Spinal cord (tissue), 10 donors: ENCODE measurements around the gene PFKFB1. TPM values are rescaled to one million over a fixed set of nuclear protein-coding genes. Genes with fewer than 3 reads are reported as not detected.

ENCODE experiments used
- DNase-seq, 6 donors: peaks; one replicate each; pipeline versions ENCODE4 v3.0.0 to v3.0.0-alpha.2; 2013 to 2015; ENCODE audit warnings: low spot score in 6 of 6, low read depth in 4 of 6
- H3K27ac ChIP-seq: one replicate; pipeline ENCODE4 v1.5.1; 2013; ENCODE audit warnings: low read depth, low read length, control low read depth
- H3K27me3 ChIP-seq: one replicate; pipeline ENCODE4 v1.6.1; 2013; ENCODE audit warnings: low read length; ENCODE audit not compliant: control insufficient read depth, insufficient read depth
- H3K36me3 ChIP-seq: one replicate; pipeline ENCODE4 v1.6.1; 2013; ENCODE audit warnings: low read length; ENCODE audit not compliant: control insufficient read depth, insufficient read depth
- H3K4me1 ChIP-seq: one replicate; pipeline ENCODE4 v1.6.1; 2013; ENCODE audit warnings: low read length; ENCODE audit not compliant: control insufficient read depth, insufficient read depth
- H3K4me3 ChIP-seq: one replicate; pipeline ENCODE4 v1.5.1; 2013; ENCODE audit warnings: low read depth, low read length, control low read depth
- H3K9me3 ChIP-seq: one replicate; pipeline ENCODE4 v1.6.1; 2013; ENCODE audit warnings: low read length; ENCODE audit not compliant: control insufficient read depth, insufficient read depth
- WGBS: methylation state at CpG from one replicate; pipeline ENCODE4 v1.1.5; 2013; ENCODE audit warnings: missing lambda C conversion rate; ENCODE audit not compliant: insufficient coverage; 5-methylcytosine and 5-hydroxymethylcytosine counted together
- polyA plus RNA-seq, 2 donors: library from polyadenylated mRNA; unstranded; fragments of 120-200 nt; gene quantifications; one replicate each; pipeline ENCODE4 v1.2.1, GENCODE V29; 2013; ENCODE audit not compliant: insufficient read length in 2 of 2
- total RNA-seq, 2 donors: library from RNA; depleted of rRNA in 1 of 2; stranded (reverse); fragments of 120-200 nt in 1 of 2; fragments of >200 nt in 1 of 2; gene quantifications; one replicate each; pipeline versions ENCODE4 v1.2.3 to v1.2.4, GENCODE V29; 2013 to 2014
- donor health status: healthy.

PFKFB1 gene
- total and polyA plus RNA-seq, 4 donors = 0.20 to 1.1 (median 0.63) TPM

- no peaks in the 10 kb centered on the region for H3K9me3 ChIP-seq
- peak in 1 of 6 donors; percentile 2 for DNase-seq
Measured at GRCh38 chrX:54950730-54951375, 43.1 kb downstream of the PFKFB1 start.

GRCh38 chrX:54945224-54945623 is 48.8 kb downstream of the PFKFB1 start:
- Histone ChIP-seq H3K9me3 (no peaks in the 10 kb centered on the region), H3K27ac (no peak overlapping the region), H3K4me1 (no peaks in the 10 kb centered on the region), H3K27me3 (no peaks in the 10 kb centered on the region), H3K36me3 (no peaks in the 10 kb centered on the region), H3K4me3 (no peak overlapping the region)
- WGBS = 77% methylated on average over 3 of the region's 6 CpGs
- DNase-seq = no peak

More at GRCh38 chrX:54950730-54951375, 43.1 kb downstream of the PFKFB1 start:
- no peaks in the 10 kb centered on the region for H3K36me3 ChIP-seq
- H3K4me3 ChIP-seq = no peak overlapping the region
- H3K27ac ChIP-seq = no peak overlapping the region
- H3K4me1 ChIP-seq = no peaks in the 10 kb centered on the region
- 58% methylated on average over 4 of the region's 8 CpGs for WGBS
- no peaks in the 10 kb centered on the region for H3K27me3 ChIP-seq

- Histone ChIP-seq H3K27me3 (no peaks in the 10 kb centered on the region), H3K9me3 (no peaks in the 10 kb centered on the region), H3K4me1 (no peaks in the 10 kb centered on the region), H3K4me3 (no peak overlapping the region), H3K36me3 (no peaks in the 10 kb centered on the region), H3K27ac (no peak overlapping the region)
- DNase-seq = no peak
Measured at GRCh38 chrX:54944816-54945215, 49.2 kb downstream of the PFKFB1 start.

GRCh38 chrX:54937416-54937815 is 56.6 kb downstream of the PFKFB1 start:
- Histone ChIP-seq H3K27me3 (no peaks in the 10 kb centered on the region), H3K36me3 (peaks cover 13% of the 10 kb centered on the region), H3K4me3 (no peak overlapping the region), H3K9me3 (no peaks in the 10 kb centered on the region), H3K4me1 (no peaks in the 10 kb centered on the region), H3K27ac (no peak overlapping the region)
- DNase-seq = no peak
- WGBS = 100% methylated on average over 2 of the region's 4 CpGs

- no peaks in the 10 kb centered on the region for H3K27me3 ChIP-seq
- 77% methylated on average over 3 of the region's 4 CpGs for WGBS
- no peak overlapping the region for H3K4me3 ChIP-seq
- no peak overlapping the region for H3K27ac ChIP-seq
- no peak for DNase-seq
- H3K36me3 ChIP-seq = peaks cover 23% of the 10 kb centered on the region
- H3K9me3 ChIP-seq = no peaks in the 10 kb centered on the region
- no peaks in the 10 kb centered on the region for H3K4me1 ChIP-seq
Measured at GRCh38 chrX:54935306-54935705, 58.7 kb downstream of the PFKFB1 start.

GRCh38 chrX:54934890-54935289 is 59.1 kb downstream of the PFKFB1 start:
- 57% methylated on average over 2 of the region's 3 CpGs for WGBS
- H3K4me3 ChIP-seq = no peak overlapping the region
- no peak for DNase-seq
- H3K36me3 ChIP-seq = peaks cover 27% of the 10 kb centered on the region
- H3K27me3 ChIP-seq = no peaks in the 10 kb centered on the region
- no peaks in the 10 kb centered on the region for H3K4me1 ChIP-seq
- H3K27ac ChIP-seq = no peak overlapping the region
- no peaks in the 10 kb centered on the region for H3K9me3 ChIP-seq

- 69% methylated on average over 6 of the region's 6 CpGs for WGBS
- H3K27me3 ChIP-seq = no peaks in the 10 kb centered on the region
- no peak for DNase-seq
- no peak overlapping the region for H3K4me3 ChIP-seq
- no peak overlapping the region for H3K27ac ChIP-seq
- H3K4me1 ChIP-seq = no peaks in the 10 kb centered on the region
- H3K36me3 ChIP-seq = peaks cover 36% of the 10 kb centered on the region
- no peaks in the 10 kb centered on the region for H3K9me3 ChIP-seq
Measured at GRCh38 chrX:54934058-54934457, 59.9 kb downstream of the PFKFB1 start.

GRCh38 chrX:54933150-54933826 is 60.7 kb downstream of the PFKFB1 start:
- H3K4me1 ChIP-seq = no peaks in the 10 kb centered on the region
- no peak overlapping the region for H3K4me3 ChIP-seq
- no peak overlapping the region for H3K27ac ChIP-seq
- no peaks in the 10 kb centered on the region for H3K27me3 ChIP-seq
- no peak for DNase-seq
- 78% methylated on average over 9 of the region's 10 CpGs for WGBS
- peaks cover 43% of the 10 kb centered on the region for H3K36me3 ChIP-seq
- no peaks in the 10 kb centered on the region for H3K9me3 ChIP-seq

GRCh38 chrX:54931107-54931506 is 62.9 kb downstream of the PFKFB1 start:
- 60% methylated on average over 1 of the region's 2 CpGs for WGBS
- DNase-seq = no peak
- peaks cover 51% of the 10 kb centered on the region for H3K36me3 ChIP-seq
- H3K27me3 ChIP-seq = no peaks in the 10 kb centered on the region
- H3K4me3 ChIP-seq = no peak overlapping the region
- H3K4me1 ChIP-seq = no peaks in the 10 kb centered on the region
- no peaks in the 10 kb centered on the region for H3K9me3 ChIP-seq
- H3K27ac ChIP-seq = no peak overlapping the region
